ENCODE measurements around the gene CNTNAP4.

DNA sequence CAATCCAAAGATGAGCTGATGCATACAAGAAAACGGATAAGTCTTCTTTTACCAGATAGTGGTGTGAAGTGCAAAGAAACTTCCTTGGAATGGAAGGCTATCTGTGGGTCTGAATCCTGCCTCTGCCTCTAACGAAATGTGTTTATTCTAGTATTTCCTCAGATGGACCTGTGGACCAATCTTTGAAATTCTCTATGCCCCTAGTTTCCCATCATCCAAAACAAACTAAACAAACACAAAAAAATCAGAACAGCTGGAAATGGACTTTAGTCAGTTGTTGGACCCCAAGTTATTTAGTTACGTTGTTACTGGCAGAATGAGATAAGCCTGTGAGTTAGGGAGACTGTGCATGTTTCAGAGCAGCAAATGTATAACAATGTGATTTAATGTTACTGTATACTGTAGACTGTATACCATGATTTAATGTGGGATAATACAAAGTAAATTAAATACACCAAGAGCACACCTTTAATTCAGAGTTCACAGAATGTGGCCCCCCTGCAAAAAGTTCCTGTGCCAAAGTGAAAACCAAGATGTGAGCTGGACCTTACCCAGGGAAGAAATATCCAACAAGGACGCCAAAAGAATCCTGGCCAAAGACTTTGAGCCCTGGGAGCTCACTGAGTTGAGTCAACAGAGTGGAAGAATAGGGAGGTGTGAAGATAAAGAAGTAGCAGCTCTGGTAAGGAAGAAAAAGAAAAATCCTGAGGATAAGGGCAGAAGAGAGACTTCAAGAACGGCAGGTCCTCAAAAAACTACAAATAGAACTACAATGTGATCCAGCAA, 255.2 kb downstream of the CNTNAP4 start:
- TF ChIP-seq CTCF (IDR thresholded peaks at IDR 0.05 in 8 of 11, conservative IDR thresholded peaks at IDR 0.05 in 3 of 11): no peak
- TF ChIP-seq POLR2A (IDR thresholded peaks at IDR 0.05): no peak
- TF ChIP-seq POLR2AphosphoS5 (IDR thresholded peaks at IDR 0.05): no peak

Measured in spleen (tissue), 7 donors.